ENCODE measurements around the gene APBA2.
"Not testable (repeated sequence)": the region's sequence is repeated elsewhere in the genome, so short reads cannot be mapped to it uniquely, and the experiment has no call there.

Gene APBA2

DNA sequence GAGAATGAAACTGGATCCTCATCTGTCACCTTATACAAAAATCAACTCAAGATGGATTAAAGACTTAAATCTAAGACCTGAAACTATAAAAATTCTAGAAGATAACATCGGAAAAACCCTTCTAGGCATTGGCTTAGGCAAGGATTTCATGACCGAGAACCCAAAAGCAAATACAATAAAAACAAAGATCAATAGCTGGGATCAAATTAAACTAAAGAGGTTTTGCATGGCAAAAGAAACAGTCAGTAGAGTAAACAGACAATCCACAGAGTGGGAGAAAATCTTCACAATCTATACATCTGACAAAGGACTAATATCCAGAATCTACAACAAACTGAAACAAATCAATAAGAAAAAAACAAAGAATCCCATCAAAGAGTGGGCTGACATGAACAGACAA lies 281.3 kb downstream of the APBA2 start:
- DNase-seq (ENCODE audit: low spot score): not testable (repeated sequence)

Measured in kidney tubule cell (primary cell).